MCF 10A (cell line): ENCODE results near the gene TGM4. TPM values are rescaled to one million over a fixed set of nuclear protein-coding genes. Genes with fewer than 3 reads are reported as not detected.

Source experiments
- BruUV-seq: library from RNA; stranded (reverse); fragments of 400-500 nt; replicated peaks from 2 replicates; lab custom pipeline; 2021; lab: Mats Ljungman, UMichigan
- CTCF ChIA-PET: fragments of 300-600 bp; sonication (Branson Sonifier 250); formaldehyde crosslinking; extraction: SDS; loops from one replicate; lab custom pipeline; 2021; ENCODE audit warnings: antibody characterized with exemption, inconsistent platforms; lab: Yijun Ruan, JAX
- POLR2A ChIA-PET: fragments of 300-600, 350-650 bp; sonication (Branson Sonifier 250); formaldehyde crosslinking; extraction: SDS; loops from one replicate; lab custom pipeline; 2020; ENCODE audit warnings: antibody characterized with exemption, inconsistent platforms; lab: Yijun Ruan, JAX
- DNase-seq: peaks from one replicate; pipeline ENCODE4 v3.0.0-alpha.2; 2018; ENCODE audit not compliant: unreplicated experiment
- H3K27ac Mint-ChIP-seq: one replicate; pipeline ENCODE4 v1.8.0; 2022; ENCODE audit warnings: mild to moderate bottlenecking, low read depth, mixed read lengths; ENCODE audit not compliant: unreplicated experiment
- H3K27me3 Mint-ChIP-seq: one replicate; pipeline ENCODE4 v1.8.0; 2022; ENCODE audit warnings: mixed read lengths; ENCODE audit not compliant: insufficient read depth, unreplicated experiment
- H3K36me3 Mint-ChIP-seq: one replicate; pipeline ENCODE4 v1.8.0; 2022; ENCODE audit warnings: mild to moderate bottlenecking, moderate library complexity, mixed read lengths; ENCODE audit not compliant: insufficient read depth, unreplicated experiment
- H3K4me1 Mint-ChIP-seq: one replicate; pipeline ENCODE4 v1.8.0; 2022; ENCODE audit warnings: mixed read lengths; ENCODE audit not compliant: insufficient read depth, unreplicated experiment
- H3K4me3 Mint-ChIP-seq: one replicate; pipeline ENCODE4 v1.8.0; 2022; ENCODE audit warnings: mild to moderate bottlenecking, moderate library complexity, mixed read lengths; ENCODE audit not compliant: unreplicated experiment
- H3K9me3 Mint-ChIP-seq: one replicate; pipeline ENCODE4 v1.8.0; 2022; ENCODE audit warnings: mixed read lengths; ENCODE audit not compliant: unreplicated experiment
- CTCF ChIP-seq: fragments of 200-600 bp; IDR thresholded peaks from one replicate; pipeline ENCODE4 v1.8.0; 2022; ENCODE audit warnings: antibody characterized with exemption, mild to moderate bottlenecking; ENCODE audit not compliant: unreplicated experiment
- intact Hi-C: fragments of 100-400 bp; cut with micrococcal nuclease; formaldehyde crosslinking; loops from 2 replicates; pipeline ENCODE4 v1.14.1; 2022
- total RNA-seq: library from RNA; stranded (reverse); gene quantifications from 2 replicates; pipeline ENCODE4 v1.2.3, GENCODE V29; 2022

The TGM4 gene
- total RNA-seq, 1 experiment from 2014 or later = 2.5 TPM

- Mint-ChIP-seq H3K27ac (no peak overlapping the region), H3K36me3 (peaks cover 19% of the 10 kb centered on the region), H3K4me1 (peaks cover 42% of the 10 kb centered on the region), H3K27me3 (no peaks in the 10 kb centered on the region), H3K4me3 (no peak overlapping the region), H3K9me3 (no peaks in the 10 kb centered on the region)
- ChIA-PET POLR2A (interaction anchor here (1.3 kb wide), 1 partner anchor 15 kb away, joined by 6 read pairs; no protein-coding TSS in a partner anchor), CTCF (no interaction called here)
- intact Hi-C loops = no loop called here
- BruUV-seq = no TSS peak
- TF ChIP-seq CTCF = no peak
- DNase-seq = no peak
Measured at GRCh38 chr3:44961888-44962287, 87.5 kb downstream of the TGM4 start.

GRCh38 chr3:44962621-44963393 lies 88.4 kb downstream of the TGM4 start:
- H3K27ac Mint-ChIP-seq = no peak overlapping the region
- BruUV-seq = no TSS peak
- DNase-seq = no peak
- no peaks in the 10 kb centered on the region for H3K27me3 Mint-ChIP-seq
- no peak overlapping the region for H3K4me3 Mint-ChIP-seq
- intact Hi-C loops = no loop called here
- CTCF ChIA-PET = interaction anchor here (0.6 to 0.7 kb wide), 2 partner anchors 13 to 48 kb away, joined by 3 to 4 read pairs; no protein-coding TSS in a partner anchor
- no peaks in the 10 kb centered on the region for H3K9me3 Mint-ChIP-seq
- H3K36me3 Mint-ChIP-seq = peaks cover 13% of the 10 kb centered on the region
- TF ChIP-seq CTCF = no peak
- POLR2A ChIA-PET = interaction anchor here (0.6 to 2.0 kb wide), 3 partner anchors 12 to 144 kb away, joined by 3 to 9 read pairs (median 5); partner anchors contain the start of genes EXOSC7 and ZDHHC3
- H3K4me1 Mint-ChIP-seq = peaks cover 50% of the 10 kb centered on the region

- Mint-ChIP-seq H3K9me3 (no peaks in the 10 kb centered on the region), H3K4me3 (peak overlapping the region; percentile 18), H3K36me3 (peaks cover 4% of the 10 kb centered on the region), H3K27me3 (no peaks in the 10 kb centered on the region), H3K4me1 (peaks cover 50% of the 10 kb centered on the region), H3K27ac (peak overlapping the region; percentile 96)
- DNase-seq = no peak
- no peak for TF ChIP-seq CTCF
- ChIA-PET POLR2A (interaction anchor here (0.6 to 2.0 kb wide), 5 partner anchors 11 to 202 kb away, joined by 3 to 9 read pairs (median 4); partner anchors contain the start of genes EXOSC7, KIAA1143, KIF15 and ZDHHC3), CTCF (interaction anchor here (0.6 to 0.7 kb wide), 2 partner anchors 49 kb away, joined by 3 to 4 read pairs; no protein-coding TSS in a partner anchor)
- BruUV-seq = no TSS peak
- intact Hi-C loops = no loop called here
Measured at GRCh38 chr3:44963571-44964325, 89.3 kb downstream of the TGM4 start.

Other genes with a start within 250 kb of the TGM4 start
- 15.6 and 15.8 TPM in 2 replicates for gene ZNF197, start 249.6 kb upstream of the TGM4 start, total RNA-seq
- gene ZNF35, start 225.9 kb upstream of the TGM4 start, total RNA-seq = 9.9 and 12.7 TPM in 2 replicates
- gene ZNF502, start 161.9 kb upstream of the TGM4 start, total RNA-seq = 2.4 and 2.8 TPM in 2 replicates
- 0.17 and 0.40 TPM in 2 replicates for gene ZNF501, start 145.0 kb upstream of the TGM4 start, total RNA-seq
- 17.7 and 18.2 TPM in 2 replicates for gene KIAA1143, start 113.0 kb upstream of the TGM4 start, total RNA-seq
- gene KIF15, start 112.8 kb upstream of the TGM4 start, total RNA-seq = 5.6 and 10.6 TPM in 2 replicates
- 27.6 and 27.8 TPM in 2 replicates for gene TMEM42, start 12.7 kb upstream of the TGM4 start, total RNA-seq
- gene ZDHHC3, start 101.6 kb downstream of the TGM4 start, total RNA-seq = 37.7 and 40.1 TPM in 2 replicates
- gene EXOSC7, start 101.6 kb downstream of the TGM4 start, total RNA-seq = 59.7 and 73.3 TPM in 2 replicates
- gene CLEC3B, start 151.7 kb downstream of the TGM4 start, total RNA-seq = not detected in 2 replicates